Endometrial microvascular endothelial cells (primary cell): ENCODE data around the gene LHFPL3. TPM values are rescaled to one million over a fixed set of nuclear protein-coding genes. Genes with fewer than 3 reads are reported as not detected.
"Not testable (repeated sequence)": the region's sequence is repeated elsewhere in the genome, so short reads cannot be mapped to it uniquely, and the experiment has no call there.

Experiments used
- in situ Hi-C: cut with HindIII; loops from 2 replicates; pipeline ENCODE4 v1.10.0; 2017; ENCODE audit warnings: low sequenced_read_pairs, low pct_unique_long_range_greater_than_20kb; ENCODE audit errors: inconsistent ontology term
- total RNA-seq: library from RNA; depleted of rRNA; stranded (reverse); fragments of >200 nt; gene quantifications from one replicate; pipeline ENCODE4 v1.2.3, GENCODE V29; 2015; ENCODE audit errors: inconsistent ontology term

Gene LHFPL3
- total RNA-seq, 1 donor from 2014 or later = not detected

GRCh38 chr7:104929921-104930320 lies 601.5 kb downstream of the LHFPL3 start:
- in situ Hi-C loops = no loop called here

DNA sequence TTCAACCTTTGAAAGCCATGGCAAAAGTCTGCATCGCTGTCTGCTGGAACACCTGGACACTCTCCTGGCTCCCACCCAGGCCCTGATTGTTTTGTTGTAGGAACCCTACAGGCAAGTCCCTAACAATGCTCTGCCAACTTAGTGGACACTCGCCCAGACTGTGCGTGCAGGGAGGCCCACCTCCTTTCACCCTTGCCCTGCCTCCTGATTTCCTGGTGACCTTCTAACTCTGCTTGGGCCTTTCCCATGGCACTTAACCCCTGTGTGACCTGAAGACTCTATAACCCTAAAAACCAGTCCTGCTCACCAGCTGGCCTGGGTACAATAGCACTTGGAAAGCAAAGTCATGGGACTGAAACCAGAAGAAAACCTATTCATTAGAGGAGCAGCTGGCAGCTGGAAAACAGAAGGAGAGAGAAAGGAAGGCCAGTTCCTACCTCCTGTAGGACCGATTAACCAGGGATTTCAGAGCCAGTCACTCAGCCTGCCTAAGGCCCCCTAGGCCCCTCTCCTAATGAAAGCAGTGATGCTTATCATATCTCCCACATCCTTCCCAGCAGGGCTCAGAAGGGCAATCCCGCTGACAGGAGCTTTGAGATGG lies 602.9 kb downstream of the LHFPL3 start:
- in situ Hi-C loops = no loop called here

- in situ Hi-C loops = no loop called here
Measured at GRCh38 chr7:104933022-104933421, 604.6 kb downstream of the LHFPL3 start.

DNA sequence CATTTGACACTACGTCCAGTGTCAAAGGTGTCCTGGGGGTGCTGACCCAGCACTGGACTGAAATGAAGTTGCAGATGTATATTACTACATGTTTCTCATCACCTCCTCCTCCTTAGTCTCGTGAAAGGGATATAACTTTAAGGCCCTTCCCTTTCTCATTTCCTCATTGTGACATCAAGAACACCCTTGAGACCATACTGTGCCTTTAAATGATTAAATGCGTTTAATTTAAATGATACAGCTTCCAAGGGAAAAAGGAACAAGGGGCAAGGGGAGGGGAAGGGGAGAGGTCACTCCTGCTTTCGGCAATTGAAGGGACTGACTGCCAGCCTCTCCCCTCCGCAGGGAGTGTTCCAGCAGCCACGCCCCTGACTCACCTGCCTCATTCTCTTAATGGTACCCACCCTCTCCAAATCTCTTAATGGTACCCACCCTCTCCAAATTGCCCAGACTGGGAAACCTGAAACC lies 605.2 kb downstream of the LHFPL3 start:
- in situ Hi-C loops = no loop called here

GRCh38 chr7:104934665-104935064 lies 606.3 kb downstream of the LHFPL3 start:
- in situ Hi-C loops = no loop called here

- in situ Hi-C loops = no loop called here
Measured at GRCh38 chr7:104935276-104935675, 606.9 kb downstream of the LHFPL3 start.

DNA sequence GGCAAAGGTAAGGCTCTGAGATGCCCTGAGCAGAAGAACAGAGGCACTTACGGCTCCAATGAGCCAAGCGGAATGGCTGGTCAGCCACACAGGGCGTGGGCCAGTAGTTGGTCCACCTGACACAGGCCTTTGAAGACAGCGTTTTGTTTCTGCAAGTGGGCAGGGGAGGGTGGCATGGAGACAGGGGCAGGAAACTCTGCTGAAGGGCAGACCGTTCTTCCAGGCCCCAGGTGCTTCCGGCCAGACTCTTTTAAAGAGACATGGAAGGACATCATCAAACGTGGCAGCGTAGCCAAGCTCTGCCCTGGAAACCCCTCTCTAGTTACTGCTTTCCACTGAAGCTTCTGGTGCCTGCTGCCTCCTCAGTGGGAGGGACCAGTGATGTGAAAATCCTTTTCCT lies 608.1 kb downstream of the LHFPL3 start:
- in situ Hi-C loops = no loop called here

DNA sequence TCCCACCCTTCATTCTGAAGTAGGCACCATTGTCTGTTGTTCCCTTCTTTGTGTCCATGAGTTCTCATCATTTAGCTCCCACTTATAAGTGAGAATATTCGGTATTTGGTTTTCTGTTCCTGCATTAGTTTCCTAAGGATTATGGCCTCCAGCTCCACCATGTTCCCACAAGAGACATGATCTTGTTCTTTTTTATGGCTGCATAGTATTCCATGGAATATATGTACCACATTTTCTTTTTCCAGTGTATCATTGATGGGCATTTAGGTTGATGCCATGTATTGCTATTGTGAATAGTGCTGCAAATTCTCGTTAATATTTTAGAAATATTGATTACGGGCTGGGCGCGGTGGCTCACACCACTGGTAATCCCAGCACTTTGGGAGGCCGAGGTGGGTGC lies 609.1 kb downstream of the LHFPL3 start:
- in situ Hi-C loops = not testable (repeated sequence)

- in situ Hi-C loops = no loop called here
Measured at GRCh38 chr7:104938741-104939390, 610.5 kb downstream of the LHFPL3 start.

- in situ Hi-C loops = no loop called here
Measured at GRCh38 chr7:104940023-104940710, 611.8 kb downstream of the LHFPL3 start.

GRCh38 chr7:104943502-104944343 lies 615.3 kb downstream of the LHFPL3 start:
- in situ Hi-C loops = no loop called here

- in situ Hi-C loops = no loop called here
Measured at GRCh38 chr7:104945599-104945956, 617.2 kb downstream of the LHFPL3 start.

DNA sequence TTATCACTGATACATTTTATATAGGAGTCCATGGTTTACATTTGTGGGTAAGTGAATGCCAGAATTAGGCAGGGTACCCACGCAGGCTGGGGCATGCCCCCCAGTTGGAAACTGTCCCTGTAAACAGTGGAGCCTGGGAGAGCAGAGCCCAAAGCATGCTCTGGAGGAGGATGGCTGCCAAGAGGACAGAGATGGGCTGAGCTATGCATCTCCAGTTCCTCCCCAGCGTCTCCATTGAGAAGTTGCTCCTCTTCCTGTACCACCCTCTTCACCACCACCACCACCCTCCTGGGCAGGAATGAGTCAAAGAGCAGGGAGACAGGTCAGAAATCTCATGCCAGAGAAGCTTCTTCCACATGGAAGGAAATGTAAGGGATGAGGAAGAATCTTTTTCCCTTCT lies 617.9 kb downstream of the LHFPL3 start:
- in situ Hi-C loops = no loop called here

DNA sequence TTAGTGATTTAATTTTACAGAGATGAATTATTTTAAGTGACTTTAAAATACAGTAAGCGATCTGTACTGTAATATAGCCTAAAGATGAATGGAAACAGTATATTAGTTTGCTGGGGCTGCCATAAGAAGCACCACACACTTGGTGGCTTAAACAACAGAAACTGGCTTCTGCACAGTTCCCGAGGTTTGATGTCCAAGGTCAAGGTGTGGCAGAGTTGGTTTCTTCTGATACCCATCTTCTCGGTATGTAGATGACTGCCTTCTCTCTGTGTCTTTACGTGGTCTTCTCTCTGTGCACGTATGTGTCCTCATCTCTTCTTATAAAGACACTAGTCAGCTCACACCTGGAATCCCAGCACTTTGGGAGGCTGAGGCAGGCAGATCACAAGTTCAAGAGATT lies 621.6 kb downstream of the LHFPL3 start:
- in situ Hi-C loops = no loop called here

- in situ Hi-C loops = no loop called here
Measured at GRCh38 chr7:104950754-104951153, 622.4 kb downstream of the LHFPL3 start.

DNA sequence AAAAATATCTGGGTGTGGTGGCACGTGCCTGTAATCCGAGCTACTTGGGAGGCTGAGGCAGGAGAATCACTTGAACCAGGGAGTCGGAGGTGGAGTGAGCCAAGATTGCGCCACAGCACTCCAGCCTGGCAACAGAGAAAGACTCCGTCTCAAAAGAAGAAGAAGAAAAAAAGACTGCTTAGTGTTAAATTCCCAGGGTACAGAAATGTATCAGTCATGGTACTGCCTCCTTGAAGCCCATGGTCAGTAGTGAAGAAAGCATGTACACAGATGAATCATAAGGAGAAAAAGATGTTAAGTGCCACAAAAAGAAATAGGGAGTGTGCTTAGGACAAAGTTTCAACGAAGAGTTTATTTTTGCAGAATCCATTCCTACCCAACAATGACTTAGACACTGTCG lies 623.1 kb downstream of the LHFPL3 start:
- in situ Hi-C loops = no loop called here

- in situ Hi-C loops = no loop called here
Measured at GRCh38 chr7:104955276-104955675, 626.9 kb downstream of the LHFPL3 start.
